Measurements from ENCODE around the gene MAPKAPK3. TPM values are rescaled to one million over a fixed set of nuclear protein-coding genes. Genes with fewer than 3 reads are reported as not detected.

MAPKAPK3 gene
- total RNA-seq, 2 experiments from 2014 or later: 204 to 205 TPM

DNA sequence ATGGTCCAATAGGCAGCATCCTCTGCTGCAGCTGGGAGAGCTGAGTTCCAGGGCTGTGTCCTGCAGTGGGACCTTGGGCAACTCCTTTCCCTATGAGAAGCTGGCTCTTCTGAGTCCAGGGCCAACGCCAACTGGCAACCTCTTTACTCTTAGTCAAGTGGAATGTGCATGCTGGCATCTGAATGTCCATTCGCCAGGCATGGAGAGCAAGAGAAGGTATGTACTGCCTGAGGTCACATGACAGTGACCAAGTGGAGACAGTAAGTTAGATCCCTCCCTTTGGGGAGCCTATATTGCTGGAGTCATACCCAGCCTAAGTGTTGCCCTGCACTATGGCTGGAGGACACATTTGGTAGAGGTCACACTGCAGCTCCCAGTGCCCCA, 35.5 kb upstream of the MAPKAPK3 start:
- ChIA-PET POLR2A (interaction anchor here (3.9 to 18.9 kb wide), 3 partner anchors 9 to 28 kb away, joined by 61 to 2276 read pairs (median 853); partner anchors contain the start of genes C3orf18, CISH, HEMK1 and MAPKAPK3), CTCF (interaction anchor here (1.5 to 2.0 kb wide), 2 partner anchors 9 to 31 kb away, joined by 7 read pairs; partner anchors contain the start of gene CISH)
- no peak for ATAC-seq
- TF ChIP-seq, protein P1, sequence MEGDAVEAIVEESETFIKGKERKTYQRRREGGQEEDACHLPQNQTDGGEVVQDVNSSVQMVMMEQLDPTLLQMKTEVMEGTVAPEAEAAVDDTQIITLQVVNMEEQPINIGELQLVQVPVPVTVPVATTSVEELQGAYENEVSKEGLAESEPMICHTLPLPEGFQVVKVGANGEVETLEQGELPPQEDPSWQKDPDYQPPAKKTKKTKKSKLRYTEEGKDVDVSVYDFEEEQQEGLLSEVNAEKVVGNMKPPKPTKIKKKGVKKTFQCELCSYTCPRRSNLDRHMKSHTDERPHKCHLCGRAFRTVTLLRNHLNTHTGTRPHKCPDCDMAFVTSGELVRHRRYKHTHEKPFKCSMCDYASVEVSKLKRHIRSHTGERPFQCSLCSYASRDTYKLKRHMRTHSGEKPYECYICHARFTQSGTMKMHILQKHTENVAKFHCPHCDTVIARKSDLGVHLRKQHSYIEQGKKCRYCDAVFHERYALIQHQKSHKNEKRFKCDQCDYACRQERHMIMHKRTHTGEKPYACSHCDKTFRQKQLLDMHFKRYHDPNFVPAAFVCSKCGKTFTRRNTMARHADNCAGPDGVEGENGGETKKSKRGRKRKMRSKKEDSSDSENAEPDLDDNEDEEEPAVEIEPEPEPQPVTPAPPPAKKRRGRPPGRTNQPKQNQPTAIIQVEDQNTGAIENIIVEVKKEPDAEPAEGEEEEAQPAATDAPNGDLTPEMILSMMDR (IDR thresholded peaks at IDR 0.05): no peak
- no peaks in the 10 kb centered on the region for H3K9me3 Mint-ChIP-seq
- no peak for DNase-seq
- peaks cover 69% of the 10 kb centered on the region for H3K4me1 Mint-ChIP-seq (ENCODE audit: low read depth)
- no peak overlapping the region for H3K4me3 Mint-ChIP-seq
- no peaks in the 10 kb centered on the region for H3K27me3 Mint-ChIP-seq
- H3K27ac Mint-ChIP-seq: peak overlapping the region; percentile 64
- H3K36me3 Mint-ChIP-seq (ENCODE audit: low read depth): peaks cover 88% of the 10 kb centered on the region
- intact Hi-C loops (cut with micrococcal nuclease): no loop called here

GRCh38 chr3:50582083-50582482, 34.9 kb upstream of the MAPKAPK3 start:
- peaks cover 85% of the 10 kb centered on the region for H3K36me3 Mint-ChIP-seq (ENCODE audit: low read depth)
- no peak overlapping the region for H3K4me3 Mint-ChIP-seq
- ATAC-seq (no peak), DNase-seq (no peak)
- H3K27ac Mint-ChIP-seq: peak overlapping the region; percentile 100
- POLR2A ChIA-PET: interaction anchor here (3.9 to 18.9 kb wide), 3 partner anchors 8 to 27 kb away, joined by 61 to 2276 read pairs (median 853); partner anchors contain the start of genes C3orf18, CISH, HEMK1 and MAPKAPK3
- H3K9me3 Mint-ChIP-seq: no peaks in the 10 kb centered on the region
- intact Hi-C loops (cut with micrococcal nuclease): no loop called here
- CTCF ChIA-PET: interaction anchor here (2.0 kb wide), 1 partner anchor 9 kb away, joined by 7 read pairs; no protein-coding TSS in a partner anchor
- peaks cover 71% of the 10 kb centered on the region for H3K4me1 Mint-ChIP-seq (ENCODE audit: low read depth)
- H3K27me3 Mint-ChIP-seq: no peaks in the 10 kb centered on the region
- TF ChIP-seq, protein P1 (IDR thresholded peaks at IDR 0.05): no peak

DNA sequence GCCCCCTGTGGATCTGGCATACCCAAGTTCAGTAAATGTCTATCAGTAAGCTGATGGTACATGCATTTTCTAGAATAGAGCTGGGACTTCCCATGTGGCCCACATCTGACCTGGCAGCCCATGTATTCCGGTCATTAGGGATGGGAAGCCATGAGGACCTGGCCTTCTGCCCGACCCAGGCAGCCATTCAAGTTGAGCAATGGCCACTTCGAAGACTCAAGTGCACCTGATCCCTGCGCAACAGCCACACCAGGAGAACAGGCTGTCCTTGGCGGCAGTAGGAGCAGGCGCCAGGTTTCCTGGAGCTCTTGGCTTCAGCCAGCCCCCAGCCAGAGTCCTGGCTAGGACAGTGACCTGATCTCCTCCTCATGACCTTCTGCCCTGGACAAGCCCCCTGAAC, 33.1 kb upstream of the MAPKAPK3 start:
- Mint-ChIP-seq H3K4me3 (no peak overlapping the region), H3K9me3 (no peaks in the 10 kb centered on the region), H3K36me3 (ENCODE audit: low read depth) (peaks cover 83% of the 10 kb centered on the region), H3K27ac (peak overlapping the region; percentile 100), H3K27me3 (no peaks in the 10 kb centered on the region), H3K4me1 (ENCODE audit: low read depth) (peaks cover 82% of the 10 kb centered on the region)
- intact Hi-C loops (cut with micrococcal nuclease): no loop called here
- ChIA-PET POLR2A (interaction anchor here (3.9 to 18.9 kb wide), 3 partner anchors 6 to 25 kb away, joined by 61 to 2276 read pairs (median 853); partner anchors contain the start of genes C3orf18, CISH, HEMK1 and MAPKAPK3), CTCF (no interaction called here)
- DNase-seq (no peak), ATAC-seq (no peak)
- TF ChIP-seq, protein P1 (IDR thresholded peaks at IDR 0.05): no peak

DNA sequence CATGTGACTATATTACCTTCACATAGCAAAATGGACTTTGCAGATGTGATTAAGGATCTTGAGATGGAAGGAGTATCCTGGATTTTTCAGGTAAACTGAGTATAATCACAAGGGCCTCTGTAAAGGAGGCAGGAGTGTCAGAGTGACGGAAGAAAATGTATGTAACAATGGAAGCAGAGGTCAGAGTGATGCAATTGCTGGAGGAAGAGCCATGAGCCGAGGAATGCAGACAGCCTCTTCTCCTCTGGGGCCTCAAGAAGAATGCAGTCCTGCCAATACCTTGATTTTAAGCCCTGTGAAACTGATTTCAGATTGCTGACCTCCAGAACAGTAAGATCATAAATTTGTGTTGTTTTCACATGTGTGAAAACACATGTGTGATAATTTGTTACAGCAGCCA, 32.6 kb upstream of the MAPKAPK3 start:
- H3K36me3 Mint-ChIP-seq (ENCODE audit: low read depth): peaks cover 80% of the 10 kb centered on the region
- CTCF ChIA-PET: no interaction called here

More for the DNA sequence above, 32.6 kb upstream of the MAPKAPK3 start:
- Mint-ChIP-seq H3K4me3 (no peak overlapping the region), H3K4me1 (ENCODE audit: low read depth) (peaks cover 81% of the 10 kb centered on the region), H3K27me3 (no peaks in the 10 kb centered on the region), H3K27ac (peak overlapping the region; percentile 100), H3K9me3 (no peaks in the 10 kb centered on the region)
- DNase-seq (no peak), ATAC-seq (no peak)
- intact Hi-C loops (cut with micrococcal nuclease): no loop called here
- POLR2A ChIA-PET: interaction anchor here (3.9 to 18.9 kb wide), 3 partner anchors 6 to 25 kb away, joined by 61 to 2276 read pairs (median 853); partner anchors contain the start of genes C3orf18, CISH, HEMK1 and MAPKAPK3
- TF ChIP-seq, protein P1 (IDR thresholded peaks at IDR 0.05): no peak

Measured in activated CD8-positive, alpha-beta T cell treated with anti-CD3 and anti-CD28 coated beads for 36 hours (primary cell).